Adipocyte (in vitro differentiated cells): ENCODE measurements around the gene PPARD.

ENCODE experiments used
- DNase-seq: peaks from one replicate; pipeline ENCODE4 v3.0.0-alpha.2; 2015; ENCODE audit warnings: low read depth
- H3K27me3 ChIP-seq: replicated peaks from 2 replicates; pipeline ENCODE4 v1.7.0; 2013; ENCODE audit warnings: mild to moderate bottlenecking, low read length, moderate library complexity; ENCODE audit not compliant: control insufficient read depth, insufficient read depth
- H3K36me3 ChIP-seq: 2 replicates; pipeline ENCODE4 v1.7.0; 2013; ENCODE audit warnings: low read length, mild to moderate bottlenecking, moderate library complexity; ENCODE audit not compliant: control insufficient read depth, insufficient read depth, severe bottlenecking
- H3K4me1 ChIP-seq: 2 replicates; pipeline ENCODE4 v1.7.0; 2013; ENCODE audit warnings: mild to moderate bottlenecking, low read length, moderate library complexity; ENCODE audit not compliant: control insufficient read depth, insufficient read depth
- H3K4me3 ChIP-seq: 2 replicates; pipeline ENCODE4 v1.7.0; 2013; ENCODE audit warnings: mild to moderate bottlenecking, low read length, moderate library complexity
- H3K9ac ChIP-seq: 2 replicates; pipeline ENCODE4 v1.7.0; 2013; ENCODE audit warnings: mild to moderate bottlenecking, low read length, moderate library complexity
- H3K9me3 ChIP-seq: 2 replicates; pipeline ENCODE4 v1.7.0; 2013; ENCODE audit warnings: mild to moderate bottlenecking, low read length, moderate library complexity; ENCODE audit not compliant: control insufficient read depth

The PPARD gene

DNA sequence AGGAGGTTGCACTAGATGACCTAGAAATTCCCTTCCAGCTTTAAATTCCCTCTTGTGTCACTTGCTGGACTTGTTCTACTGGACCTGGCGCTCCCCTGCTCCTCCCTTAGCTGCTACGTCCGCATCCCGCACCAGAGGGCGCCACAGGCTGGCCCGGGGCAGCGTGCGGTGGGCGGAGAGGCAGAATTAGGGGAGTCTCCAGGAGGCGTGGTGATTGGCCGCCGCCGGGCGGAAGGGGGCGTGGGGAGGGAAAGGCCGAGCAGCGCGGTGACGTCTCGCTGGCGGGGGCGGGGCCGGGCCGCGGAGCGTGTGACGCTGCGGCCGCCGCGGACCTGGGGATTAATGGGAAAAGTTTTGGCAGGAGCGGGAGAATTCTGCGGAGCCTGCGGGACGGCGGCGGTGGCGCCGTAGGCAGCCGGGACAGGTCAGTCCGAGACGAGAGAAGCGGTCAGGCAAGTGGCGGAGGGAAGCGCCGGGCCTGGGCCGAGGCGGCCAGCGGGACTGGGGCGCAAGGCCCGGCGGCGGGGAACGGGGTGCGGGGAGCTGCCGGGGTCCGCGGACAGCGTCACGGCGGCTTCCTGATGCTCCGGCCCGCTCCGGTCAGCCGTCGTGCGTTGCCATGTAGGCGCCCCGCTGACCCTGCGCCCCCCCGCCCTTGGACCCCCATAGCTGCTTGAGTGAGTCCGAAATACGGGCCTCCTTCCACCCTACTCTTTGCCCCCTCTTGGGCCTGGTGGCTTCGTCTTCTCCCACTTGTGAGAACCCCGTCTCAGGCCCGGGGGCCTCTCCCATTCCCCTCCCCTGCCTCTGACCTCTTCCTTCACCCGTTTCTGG is at the start of gene PPARD:
Gene PPARD (plus strand): TSS at position 301 of the 834 bp plus-strand sequence. CDS start 68,530 bp downstream, outside the sequence.
- H3K4me1 ChIP-seq = peaks cover 21% of the 10 kb centered on the region
- peak within 1 kb of the TSS; percentile 86 for H3K9ac ChIP-seq
- no peaks in the 10 kb centered on the region for H3K27me3 ChIP-seq
- H3K36me3 ChIP-seq = peaks cover 11% of the 10 kb centered on the region
- H3K9me3 ChIP-seq = no peaks in the 10 kb centered on the region
- DNase-seq = peak; percentile 99
- H3K4me3 ChIP-seq = peak within 1 kb of the TSS; percentile 86

GRCh38 chr6:35293681-35294080 is 48.7 kb upstream of the PPARD start:
- Histone ChIP-seq H3K9me3 (no peaks in the 10 kb centered on the region), H3K27me3 (no peaks in the 10 kb centered on the region), H3K9ac (no peak overlapping the region), H3K4me1 (no peaks in the 10 kb centered on the region), H3K36me3 (peaks cover 66% of the 10 kb centered on the region), H3K4me3 (no peak overlapping the region)
- no peak for DNase-seq

DNA sequence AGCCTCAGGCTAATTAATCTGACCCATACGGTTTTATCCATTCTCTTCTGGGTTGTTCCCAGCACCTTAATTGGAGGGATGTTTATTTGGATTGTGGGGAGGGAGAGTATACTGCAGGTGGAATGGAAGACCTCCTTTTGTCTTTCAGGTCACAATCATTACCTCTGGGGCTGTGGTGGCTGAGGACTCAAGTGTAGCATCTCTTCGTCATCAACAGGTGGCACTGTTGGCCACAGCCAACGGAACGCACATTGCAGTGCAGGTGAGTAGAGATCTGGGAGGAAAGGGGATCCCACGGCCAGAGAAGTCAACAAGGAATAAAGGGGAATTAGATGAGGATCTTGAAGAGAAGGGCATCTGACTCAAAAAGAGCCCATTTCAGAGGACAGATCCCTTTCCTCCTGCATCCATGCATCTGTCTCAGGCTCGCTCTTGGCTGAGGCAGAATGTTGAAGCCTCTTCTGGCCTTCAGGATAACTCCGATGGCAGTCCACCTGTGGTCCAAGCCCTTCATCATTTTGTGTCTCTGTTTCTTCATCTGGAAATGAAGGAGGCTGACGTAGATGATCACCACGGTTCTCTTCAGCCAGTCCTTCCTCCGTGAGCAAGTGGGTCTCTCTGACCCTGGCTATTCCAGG is 47.9 kb upstream of the PPARD start:
- Histone ChIP-seq H3K9me3 (no peaks in the 10 kb centered on the region), H3K9ac (no peak overlapping the region), H3K4me1 (no peaks in the 10 kb centered on the region), H3K36me3 (peaks cover 59% of the 10 kb centered on the region), H3K4me3 (no peak overlapping the region), H3K27me3 (no peaks in the 10 kb centered on the region)
- peak; percentile 52 for DNase-seq

DNA sequence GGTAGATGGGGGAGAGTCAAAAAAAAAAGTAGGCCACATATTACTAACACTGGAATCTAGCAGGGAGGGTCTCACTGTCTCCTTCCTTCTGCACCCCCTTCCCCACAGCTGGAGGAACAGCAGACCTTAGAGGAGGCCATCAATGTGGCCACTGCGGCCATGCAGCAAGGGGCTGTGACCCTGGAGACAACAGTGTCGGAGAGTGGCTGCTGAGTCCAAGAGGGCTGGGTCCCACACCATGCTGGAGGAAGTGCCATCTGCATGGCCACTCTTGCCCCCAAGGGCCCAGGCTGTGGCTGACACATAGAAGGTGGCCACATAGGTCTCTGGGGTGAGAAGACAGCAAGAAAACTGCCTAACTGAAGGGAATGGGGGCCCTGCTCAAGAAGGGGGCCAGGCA is 47.3 kb upstream of the PPARD start:
- Histone ChIP-seq H3K27me3 (no peaks in the 10 kb centered on the region), H3K9me3 (no peaks in the 10 kb centered on the region), H3K9ac (no peak overlapping the region), H3K4me1 (no peaks in the 10 kb centered on the region), H3K4me3 (no peak overlapping the region), H3K36me3 (peaks cover 53% of the 10 kb centered on the region)
- DNase-seq = no peak

GRCh38 chr6:35295521-35296315 is 46.6 kb upstream of the PPARD start:
- H3K36me3 ChIP-seq = peaks cover 46% of the 10 kb centered on the region
- no peak overlapping the region for H3K9ac ChIP-seq
- no peaks in the 10 kb centered on the region for H3K4me1 ChIP-seq
- H3K9me3 ChIP-seq = no peaks in the 10 kb centered on the region
- no peak overlapping the region for H3K4me3 ChIP-seq
- no peak for DNase-seq
- no peaks in the 10 kb centered on the region for H3K27me3 ChIP-seq

- Histone ChIP-seq H3K9me3 (no peaks in the 10 kb centered on the region), H3K9ac (no peak overlapping the region), H3K27me3 (no peaks in the 10 kb centered on the region), H3K4me1 (no peaks in the 10 kb centered on the region), H3K4me3 (no peak overlapping the region), H3K36me3 (peaks cover 33% of the 10 kb centered on the region)
- no peak for DNase-seq
Observed at GRCh38 chr6:35296931-35297600, 45.3 kb upstream of the PPARD start.

DNA sequence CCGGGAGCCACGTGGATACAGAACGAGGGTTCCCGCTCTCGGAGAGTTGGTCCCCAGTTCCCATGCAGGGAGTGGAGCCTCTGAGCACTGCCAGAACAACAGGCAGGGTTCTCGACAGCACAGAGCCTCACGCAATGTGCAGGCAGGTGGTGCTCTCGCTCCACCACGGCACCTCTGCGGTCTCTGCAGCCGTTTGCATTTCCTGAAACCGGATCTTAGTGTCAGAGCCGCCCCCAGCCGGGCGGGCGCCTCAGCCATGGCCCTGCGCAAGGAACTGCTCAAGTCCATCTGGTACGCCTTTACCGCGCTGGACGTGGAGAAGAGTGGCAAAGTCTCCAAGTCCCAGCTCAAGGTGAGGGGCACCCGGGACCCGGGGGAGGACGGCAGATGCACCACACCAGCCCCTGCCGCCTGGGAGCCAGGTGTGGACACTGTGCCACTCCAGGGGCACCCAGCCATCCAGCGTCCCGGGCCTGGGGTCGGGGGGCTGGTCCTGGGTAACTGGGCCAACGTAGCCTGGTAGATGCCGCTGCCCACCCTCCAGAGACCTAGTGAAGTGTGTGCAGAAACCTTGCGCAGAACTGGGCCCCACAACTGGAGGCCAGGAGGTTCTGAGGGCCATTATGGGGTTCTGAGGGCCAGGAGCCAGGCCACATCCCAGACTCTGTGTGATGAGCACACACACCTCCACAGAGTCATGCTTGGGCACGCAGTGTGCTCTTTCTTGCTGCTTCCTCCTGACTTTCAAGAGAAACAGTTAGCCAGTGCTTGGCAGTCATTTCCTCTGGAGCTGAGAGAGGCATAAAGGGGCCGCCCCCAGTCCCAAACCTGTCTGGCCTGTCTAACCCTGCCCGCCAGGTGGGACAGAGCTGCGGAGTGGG is 44.5 kb upstream of the PPARD start, which contains the start of gene DEF6:
Gene DEF6 (plus strand): TSS at position 218 of the 881 bp plus-strand sequence. CDS start 39 bp downstream, at position 257.
- no peaks in the 10 kb centered on the region for H3K27me3 ChIP-seq
- peak; percentile 18 for DNase-seq
- no peak within 1 kb of the TSS for H3K4me3 ChIP-seq
- no peak within 1 kb of the TSS for H3K9ac ChIP-seq
- H3K9me3 ChIP-seq = no peaks in the 10 kb centered on the region
- peaks cover 28% of the 10 kb centered on the region for H3K36me3 ChIP-seq
- no peaks in the 10 kb centered on the region for H3K4me1 ChIP-seq

- no peak for DNase-seq
- Histone ChIP-seq H3K4me3 (no peak overlapping the region), H3K4me1 (no peaks in the 10 kb centered on the region), H3K27me3 (no peaks in the 10 kb centered on the region), H3K36me3 (peaks cover 21% of the 10 kb centered on the region), H3K9ac (no peak overlapping the region), H3K9me3 (no peaks in the 10 kb centered on the region)
Observed at GRCh38 chr6:35298625-35299140, 43.7 kb upstream of the PPARD start.

GRCh38 chr6:35299674-35300073 is 42.7 kb upstream of the PPARD start:
- Histone ChIP-seq H3K9me3 (no peaks in the 10 kb centered on the region), H3K9ac (no peak overlapping the region), H3K4me1 (no peaks in the 10 kb centered on the region), H3K27me3 (no peaks in the 10 kb centered on the region), H3K4me3 (no peak overlapping the region), H3K36me3 (peaks cover 11% of the 10 kb centered on the region)
- DNase-seq = no peak

DNA sequence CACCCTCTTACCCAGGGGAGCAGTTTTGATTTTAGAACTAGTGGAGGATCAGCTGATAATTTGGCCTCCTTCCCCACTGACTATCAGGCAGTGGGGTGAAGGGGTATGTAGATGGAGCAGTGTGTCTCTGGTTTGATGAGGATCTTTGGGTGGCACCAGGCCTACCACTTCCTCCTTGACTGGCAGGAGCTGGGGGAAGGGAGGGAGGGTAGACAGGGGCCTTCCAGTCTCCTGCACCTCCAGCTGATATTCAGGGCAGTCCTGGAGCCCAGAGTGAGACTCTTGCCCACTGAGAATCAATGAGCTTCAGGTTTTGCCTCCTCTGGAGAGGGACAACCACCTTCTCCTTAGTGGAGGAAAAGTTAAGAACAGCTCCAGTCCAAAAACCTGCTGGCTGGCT is 41.5 kb upstream of the PPARD start:
- no peak overlapping the region for H3K4me3 ChIP-seq
- no peak overlapping the region for H3K9ac ChIP-seq
- no peaks in the 10 kb centered on the region for H3K27me3 ChIP-seq
- DNase-seq = no peak
- H3K4me1 ChIP-seq = no peaks in the 10 kb centered on the region
- H3K36me3 ChIP-seq = no peaks in the 10 kb centered on the region
- H3K9me3 ChIP-seq = no peaks in the 10 kb centered on the region
